T-helper 9 cell (primary cell): ENCODE results near the gene MUS81.
"Not testable (repeated sequence)": the region's sequence is repeated elsewhere in the genome, so short reads cannot be mapped to it uniquely, and the experiment has no call there.

ENCODE experiments used
- DNase-seq: peaks from one replicate; pipeline ENCODE4 v3.0.0-alpha.2; 2020

Gene MUS81

GRCh38 chr11:65848693-65849092, 11.5 kb upstream of the MUS81 start:
- not testable (repeated sequence) for DNase-seq

DNA sequence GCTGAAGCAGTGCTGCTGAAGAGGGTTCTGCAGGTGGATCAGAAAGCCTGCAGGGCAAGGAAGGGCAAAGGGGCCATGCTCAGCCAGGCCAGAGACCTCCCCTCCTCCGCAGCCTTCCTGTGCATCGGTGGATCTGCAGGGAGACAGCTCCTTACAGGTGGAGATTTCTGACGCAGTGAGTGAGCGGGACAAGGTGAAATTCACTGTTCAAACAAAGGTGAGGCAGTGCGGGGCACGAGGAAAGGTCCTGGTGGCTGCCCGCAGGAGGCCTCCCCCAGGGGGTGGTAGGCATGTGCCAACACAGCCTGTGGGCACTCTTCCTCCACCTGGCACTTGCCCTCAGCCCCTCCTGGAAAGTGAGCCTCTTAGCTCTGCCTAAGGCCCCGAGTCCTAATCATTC, 10.9 kb upstream of the MUS81 start:
- no peak for DNase-seq

- no peak for DNase-seq
These were observed 10.4 kb upstream of the MUS81 start for GRCh38 chr11:65849771-65850216.

DNA sequence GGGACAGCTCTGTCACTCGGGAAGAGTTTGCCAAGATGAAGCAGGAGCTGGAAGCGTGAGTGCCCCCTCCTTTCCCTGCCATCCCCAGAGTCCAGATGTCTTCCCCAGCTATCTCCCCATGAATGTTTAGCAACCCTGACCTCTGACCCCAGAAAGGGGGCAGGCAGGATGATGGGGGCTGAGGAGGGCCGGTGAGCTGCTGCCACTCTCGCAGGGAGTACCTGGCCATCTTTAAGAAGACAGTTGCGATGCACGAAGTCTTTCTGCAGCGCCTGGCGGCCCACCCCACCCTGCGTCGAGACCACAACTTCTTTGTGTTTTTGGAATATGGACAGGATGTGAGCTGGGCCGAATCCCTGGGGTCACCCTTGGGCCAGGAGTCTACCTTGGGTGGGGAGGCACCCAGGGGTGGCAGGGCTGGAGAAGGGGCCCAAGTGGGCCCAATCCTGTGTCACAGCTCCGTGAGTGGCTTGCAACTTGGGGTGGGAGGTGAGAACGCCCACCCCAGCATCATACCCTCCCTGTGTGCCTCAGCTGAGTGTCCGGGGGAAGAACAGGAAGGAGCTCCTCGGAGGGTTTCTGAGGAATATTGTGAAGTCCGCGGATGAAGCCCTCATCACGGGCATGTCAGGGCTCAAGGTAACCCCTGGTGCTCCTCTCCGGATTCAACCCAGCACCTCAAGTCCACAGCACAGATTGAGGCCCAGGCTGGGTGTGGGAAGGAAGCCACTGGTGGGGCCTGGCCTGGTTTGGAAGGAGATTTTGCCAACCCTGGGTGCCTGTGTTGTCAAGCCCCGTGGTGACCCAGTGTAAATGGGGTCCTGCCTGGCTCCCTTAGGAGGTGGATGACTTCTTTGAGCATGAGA, 9.8 kb upstream of the MUS81 start:
- no peak for DNase-seq

DNA sequence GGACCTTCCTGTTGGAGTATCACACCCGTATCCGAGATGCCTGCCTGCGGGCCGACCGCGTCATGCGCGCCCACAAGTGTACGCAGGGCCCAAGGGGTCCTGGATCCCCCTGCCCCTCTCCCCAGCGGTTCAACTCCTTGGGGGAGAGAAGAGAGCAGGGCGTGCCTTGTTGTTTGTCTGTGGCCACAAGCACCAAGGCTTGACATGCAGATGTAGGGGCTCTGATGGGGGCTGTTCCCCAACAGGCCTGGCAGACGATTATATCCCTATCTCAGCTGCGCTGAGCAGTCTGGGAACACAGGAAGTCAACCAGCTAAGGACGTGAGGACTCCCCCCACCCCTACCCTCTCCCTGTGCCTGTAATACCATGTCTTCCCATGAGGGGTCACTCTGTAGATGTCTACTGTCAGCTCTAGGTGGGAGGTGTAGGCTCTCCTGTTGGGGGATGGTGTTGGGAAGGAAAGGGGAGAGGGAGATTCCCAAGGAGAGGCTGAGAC, 9.1 kb upstream of the MUS81 start:
- DNase-seq: no peak

DNA sequence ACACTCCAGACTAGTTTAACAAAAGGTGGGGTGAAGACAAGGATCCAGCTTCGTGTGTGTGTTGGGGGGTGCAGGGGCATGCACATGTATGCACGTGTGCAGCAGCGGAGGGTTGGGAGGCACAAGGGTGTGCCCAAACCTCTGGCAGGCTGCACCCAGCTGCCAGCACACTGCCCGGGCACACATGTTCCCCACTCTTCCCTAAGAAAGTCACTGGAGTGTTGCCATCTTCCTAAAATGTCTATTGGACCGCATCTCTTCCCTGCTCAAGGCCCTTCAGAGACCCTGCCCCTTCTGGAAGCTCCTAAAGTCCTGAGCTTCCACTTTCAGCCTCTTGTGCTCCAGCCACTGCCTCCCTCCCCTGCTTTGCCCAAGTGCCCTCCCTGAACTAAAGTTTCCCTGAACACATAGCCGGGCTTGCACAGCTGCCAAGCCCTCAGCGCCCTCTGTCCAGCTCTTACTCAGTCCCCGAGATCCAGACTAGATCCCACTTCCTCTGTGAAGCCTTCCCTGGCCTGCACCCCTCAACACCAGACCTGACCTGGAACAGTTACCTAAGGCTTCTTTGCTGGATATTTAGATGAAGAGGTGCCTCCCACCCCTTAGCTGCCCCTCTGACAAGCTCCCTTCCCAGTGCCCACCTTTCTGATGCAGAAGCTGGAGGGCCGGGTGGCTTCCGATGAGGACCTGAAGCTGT, 8.3 kb upstream of the MUS81 start:
- no peak for DNase-seq

- DNase-seq: no peak
These were observed 7.6 kb upstream of the MUS81 start for GRCh38 chr11:65852508-65853245.

DNA sequence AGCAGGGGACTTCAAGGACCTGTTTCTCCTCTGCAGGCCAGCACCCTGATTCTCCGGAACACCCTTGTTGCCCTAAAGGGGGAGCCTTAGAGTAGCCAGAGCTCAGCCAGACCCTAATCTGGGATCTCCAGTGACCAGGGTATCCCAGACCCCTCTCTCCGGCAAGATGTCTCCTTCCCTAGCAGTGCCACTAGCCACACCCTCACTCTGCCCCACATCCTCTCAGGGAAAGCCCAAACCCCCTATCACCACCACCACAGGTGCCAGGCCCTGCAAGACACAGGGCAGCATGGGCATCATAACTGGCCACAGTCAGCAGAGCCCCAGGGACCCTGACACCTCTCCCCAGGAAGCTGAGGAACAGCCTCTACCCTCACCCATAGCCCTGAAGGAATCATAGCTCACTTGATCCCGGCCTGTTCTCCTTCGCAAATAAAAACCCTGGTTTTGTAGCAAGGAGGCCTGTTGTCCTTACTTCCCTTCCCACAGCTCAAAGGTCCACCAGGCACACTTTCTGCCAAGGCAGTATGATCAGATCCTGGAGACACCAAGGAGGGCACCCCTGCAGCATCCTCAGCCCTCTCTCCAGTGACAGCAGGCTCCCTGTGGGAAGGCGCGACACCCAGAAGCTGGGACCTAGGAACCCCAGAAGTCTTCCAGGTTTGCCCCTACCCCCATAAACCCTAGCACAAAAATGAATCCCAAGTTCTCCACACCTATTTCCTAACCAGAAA, 6.8 kb upstream of the MUS81 start:
- DNase-seq: no peak

GRCh38 chr11:65854161-65854592, 6.1 kb upstream of the MUS81 start:
- no peak for DNase-seq

GRCh38 chr11:65854852-65855837, 5.1 kb upstream of the MUS81 start:
- DNase-seq: no peak

- no peak for DNase-seq
These were observed 4.3 kb upstream of the MUS81 start for GRCh38 chr11:65855927-65856363.

DNA sequence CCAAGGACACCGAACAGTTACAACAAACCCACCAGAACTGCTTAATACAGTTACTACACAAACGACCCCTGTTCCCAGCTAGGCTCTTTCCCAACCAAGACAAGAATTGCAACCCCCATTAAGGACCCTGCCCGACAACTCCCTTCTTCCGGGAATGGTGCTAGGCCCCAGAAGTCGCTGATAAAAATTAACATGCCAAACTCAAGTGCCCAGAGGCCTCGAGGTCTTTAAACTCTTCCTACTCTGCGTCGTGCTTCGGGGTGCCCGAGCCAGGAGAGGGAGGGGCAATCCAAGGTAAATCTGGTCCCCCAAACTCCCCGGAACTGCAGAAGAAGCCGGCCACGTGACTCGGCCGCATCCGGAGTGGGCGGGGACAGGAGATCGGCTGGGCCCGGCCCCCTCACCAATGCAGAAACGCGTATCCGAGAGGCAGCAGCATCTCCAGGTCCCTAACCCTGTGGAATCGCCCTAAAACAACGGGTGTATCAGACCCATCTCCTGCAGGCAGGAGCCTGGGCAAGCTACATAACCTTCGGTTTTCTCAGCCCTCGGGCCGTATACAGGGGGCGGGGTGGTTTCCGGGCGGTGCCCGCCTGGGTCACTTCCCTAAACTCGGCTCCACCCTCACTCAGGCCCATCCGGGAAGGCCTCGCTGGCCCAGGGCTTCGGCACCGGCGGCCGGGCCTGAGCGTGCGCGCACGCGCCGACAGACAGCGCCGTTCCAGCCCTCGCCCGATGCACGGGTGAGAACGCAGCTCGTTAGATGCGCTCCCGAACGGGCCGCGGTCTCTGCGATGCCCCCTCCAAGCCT, 3.3 kb upstream of the MUS81 start:
- peak; percentile 75 for DNase-seq

GRCh38 chr11:65857500-65857852, 2.8 kb upstream of the MUS81 start:
- DNase-seq: peak; percentile 66

- peak; percentile 94 for DNase-seq
These were observed 2.2 kb upstream of the MUS81 start, which contains the start of gene CFL1 for GRCh38 chr11:65857853-65858680. Gene CFL1, minus strand, starts transcription at chr11:65858180. Its CDS starts 81 bp downstream, at chr11:65858099.

DNA sequence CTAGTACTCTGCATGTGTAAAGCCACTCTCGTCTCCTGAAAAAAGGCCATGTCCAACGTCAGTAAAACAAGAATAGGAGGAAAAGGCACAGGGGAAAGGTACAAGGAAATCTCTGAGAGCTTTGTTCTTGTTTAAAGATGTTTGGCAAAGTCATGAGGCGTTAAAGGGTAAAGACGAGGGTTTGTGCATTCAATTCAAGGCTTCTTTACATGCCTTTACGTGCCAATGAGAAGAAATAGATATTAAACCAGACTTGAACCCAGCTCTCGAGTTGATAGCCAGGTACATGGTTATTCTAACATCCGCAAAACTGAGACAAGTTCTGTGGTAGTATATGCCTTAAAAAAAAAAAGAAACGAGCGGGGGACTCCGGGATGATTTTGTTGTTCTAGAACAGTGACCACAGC, 1.5 kb upstream of the MUS81 start:
- DNase-seq: no peak

DNA sequence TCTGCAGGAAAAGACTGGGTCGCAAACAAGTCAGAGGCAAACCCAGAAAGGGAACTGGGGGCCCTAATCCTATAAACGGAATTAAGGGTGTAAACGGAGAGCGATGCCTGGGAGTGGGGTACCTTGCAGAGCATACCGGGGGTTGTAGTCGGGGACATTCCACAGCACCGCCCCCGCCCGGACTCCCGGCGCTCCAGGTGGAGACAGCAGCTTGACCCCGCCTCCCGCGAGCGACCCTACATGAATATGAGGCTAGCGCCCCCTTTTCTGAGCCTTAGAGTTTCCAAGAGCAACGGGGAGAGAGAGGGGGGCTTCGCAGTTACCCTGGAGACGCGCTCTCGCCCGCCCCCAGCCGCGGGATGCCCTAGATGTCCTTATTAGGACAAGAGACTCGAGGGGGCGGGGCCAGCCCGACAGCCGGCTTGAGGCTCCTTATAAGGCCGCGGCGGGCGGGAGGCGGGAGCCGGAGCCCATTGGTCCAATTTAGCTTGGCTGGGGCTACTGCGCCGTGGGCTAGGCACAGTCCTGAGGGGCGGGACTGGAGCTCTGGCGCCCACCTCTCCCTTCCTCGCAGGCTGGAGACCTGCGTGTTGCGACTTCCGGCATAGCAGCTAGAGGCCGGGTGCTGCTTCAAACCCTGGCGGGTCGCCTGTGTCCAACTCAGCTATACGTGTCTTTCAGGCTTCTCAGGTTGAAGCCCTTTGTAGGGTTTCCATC, 980 bp upstream of the MUS81 start:
- peak; percentile 94 for DNase-seq

GRCh38 chr11:65859812-65860277, 388 bp upstream of the MUS81 start:
- no peak for DNase-seq

DNA sequence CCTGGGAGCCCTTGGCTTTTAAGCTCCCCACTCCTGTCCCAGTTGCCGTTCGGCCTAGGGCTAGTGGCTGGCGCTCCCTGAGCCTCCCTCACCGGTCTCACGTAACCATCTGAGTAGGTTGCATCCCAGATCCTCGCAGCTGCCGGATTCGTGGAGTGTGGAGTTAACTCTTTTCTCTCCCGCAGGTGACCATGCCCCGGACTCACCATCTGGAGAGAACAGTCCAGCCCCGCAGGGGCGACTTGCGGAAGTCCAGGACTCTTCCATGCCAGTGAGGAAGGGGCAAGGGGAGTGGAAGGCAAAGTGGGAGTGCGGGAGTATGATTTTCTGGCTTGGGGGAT, 902 bp downstream of the MUS81 start:
- no peak for DNase-seq
